ENCODE measurements around the gene GSC2. TPM values are rescaled to one million over a fixed set of nuclear protein-coding genes. Genes with fewer than 3 reads are reported as not detected.

The GSC2 gene
- total RNA-seq, 4 donors from 2014 or later, result not detected

- Histone ChIP-seq H3K4me1 (peaks cover 0 to 37% of the 10 kb centered on the region in 2 donors), H3K9me3 (no peaks in the 10 kb centered on the region), H3K27me3 (no peaks in the 10 kb centered on the region), H3K36me3 (peaks cover 0 to 5% of the 10 kb centered on the region in 2 donors), H3K4me3 (replicated peaks in 1 of 3) (no peak overlapping the region), H3K27ac (peak overlapping the region; percentile 53 to 71 (median 70))
- TF ChIP-seq POLR2A (IDR thresholded peaks at IDR 0.05) (no peak), CTCF (IDR thresholded peaks at IDR 0.05) (no peak)
- intact Hi-C loops (cut with DNase I), result loop anchor here (10.0 kb wide), 1 partner anchor 290 kb away; the partner anchor contains the start of genes CDC45 and UFD1
- no peak for DNase-seq
- 90 to 91% methylated on average over 16 to 18 of the region's 20 CpGs for WGBS, 2 donors
Observed at GRCh38 chr22:19184276-19184997, 34.3 kb upstream of the GSC2 start.

- peaks cover 5 to 43% of the 10 kb centered on the region in 2 donors for H3K4me1 ChIP-seq
- TF ChIP-seq POLR2A (IDR thresholded peaks at IDR 0.05) (no peak), CTCF (IDR thresholded peaks at IDR 0.05) (no peak)
- no peaks in the 10 kb centered on the region for H3K9me3 ChIP-seq
- intact Hi-C loops (cut with DNase I), result loop anchor here (10.0 kb wide), 1 partner anchor 292 kb away; the partner anchor contains the start of genes CDC45 and UFD1
- peak; percentile 44 to 50 for DNase-seq
- H3K27me3 ChIP-seq, result no peaks in the 10 kb centered on the region
- WGBS, 2 donors, result 83% methylated on average over 1 of the region's 9 CpGs; no CpG with 5 or more reads in 1 of the 2 donors
- H3K27ac ChIP-seq, result peak overlapping the region in 1 of 3 donors; percentile 39
- no peak overlapping the region for H3K4me3 ChIP-seq (replicated peaks in 1 of 3)
- H3K36me3 ChIP-seq, result peaks cover 0 to 5% of the 10 kb centered on the region in 2 donors
Observed at GRCh38 chr22:19183216-19183615, 33.1 kb upstream of the GSC2 start.

GRCh38 chr22:19182472-19183157 is 32.5 kb upstream of the GSC2 start:
- Histone ChIP-seq H3K4me3 (replicated peaks in 1 of 3) (no peak overlapping the region), H3K4me1 (peaks cover 8 to 46% of the 10 kb centered on the region in 2 donors), H3K27ac (peak overlapping the region in 1 of 3 donors; percentile 39), H3K9me3 (no peaks in the 10 kb centered on the region), H3K36me3 (peaks cover 0 to 2% of the 10 kb centered on the region in 2 donors), H3K27me3 (no peaks in the 10 kb centered on the region)
- DNase-seq, result peak in 1 of 2 donors; percentile 49
- TF ChIP-seq POLR2A (IDR thresholded peaks at IDR 0.05) (no peak), CTCF (IDR thresholded peaks at IDR 0.05) (no peak)
- intact Hi-C loops (cut with DNase I), result loop anchor here (10.0 kb wide), 1 partner anchor 292 kb away; the partner anchor contains the start of genes CDC45 and UFD1
- 53 to 73% methylated on average over 5 to 6 of the region's 9 CpGs for WGBS, 2 donors

GRCh38 chr22:19181786-19182471 is 31.8 kb upstream of the GSC2 start:
- no peak overlapping the region for H3K4me3 ChIP-seq (replicated peaks in 1 of 3)
- peak overlapping the region in 1 of 3 donors; percentile 73 for H3K27ac ChIP-seq
- TF ChIP-seq CTCF (IDR thresholded peaks at IDR 0.05) (no peak), POLR2A (IDR thresholded peaks at IDR 0.05) (no peak)
- DNase-seq, result no peak
- intact Hi-C loops (cut with DNase I), result loop anchor here (10.0 kb wide), 1 partner anchor 293 kb away; the partner anchor contains the start of genes CDC45 and UFD1
- H3K36me3 ChIP-seq, result no peaks in the 10 kb centered on the region
- 64 to 95% methylated on average over 6 to 7 of the region's 12 CpGs for WGBS, 2 donors
- H3K9me3 ChIP-seq, result no peaks in the 10 kb centered on the region
- peaks cover 14 to 53% of the 10 kb centered on the region in 2 donors for H3K4me1 ChIP-seq
- H3K27me3 ChIP-seq, result no peaks in the 10 kb centered on the region
